Measurements from ENCODE around the gene CBARP. TPM values are rescaled to one million over a fixed set of nuclear protein-coding genes. Genes with fewer than 3 reads are reported as not detected.

Gene CBARP
- total and polyA plus RNA-seq, 9 of the 15 experiments (the other 6 are each of a cell fraction or from before 2014, with no cell fraction given) = 0.03 to 8.9 (median 1.2) TPM; not detected in 1

GRCh38 chr19:1274852-1275259, 37.1 kb upstream of the CBARP start (continued):
- TF ChIP-seq ZC3H4 (CRISPR knock-in tag; IDR thresholded peaks at IDR 0.05; ENCODE audit: borderline replicate concordance) = no peak; the same call in 1 of the 2 replicates
- no peak for TF ChIP-seq XRCC3 (IDR thresholded peaks at IDR 0.05)
- TF ChIP-seq KAT7 (CRISPR knock-in tag; IDR thresholded peaks at IDR 0.05; ENCODE audit: borderline replicate concordance) = peak; percentile 76; the same call in 1 of the 2 replicates
- TF ChIP-seq SPI1 (IDR thresholded peaks at IDR 0.05; ENCODE audit: borderline replicate concordance, low read depth, low read length) = no peak
- no peak for TF ChIP-seq KLF6 (CRISPR knock-in tag; IDR thresholded peaks at IDR 0.05; ENCODE audit: borderline replicate concordance)
- no peak for TF ChIP-seq JUN (IDR thresholded peaks at IDR 0.05; ENCODE audit: borderline replicate concordance, low read depth, low read length)
- TF ChIP-seq JUN (CRISPR knock-in tag; IDR thresholded peaks at IDR 0.05; ENCODE audit: borderline replicate concordance) = no peak
- TF ChIP-seq, protein P1, sequence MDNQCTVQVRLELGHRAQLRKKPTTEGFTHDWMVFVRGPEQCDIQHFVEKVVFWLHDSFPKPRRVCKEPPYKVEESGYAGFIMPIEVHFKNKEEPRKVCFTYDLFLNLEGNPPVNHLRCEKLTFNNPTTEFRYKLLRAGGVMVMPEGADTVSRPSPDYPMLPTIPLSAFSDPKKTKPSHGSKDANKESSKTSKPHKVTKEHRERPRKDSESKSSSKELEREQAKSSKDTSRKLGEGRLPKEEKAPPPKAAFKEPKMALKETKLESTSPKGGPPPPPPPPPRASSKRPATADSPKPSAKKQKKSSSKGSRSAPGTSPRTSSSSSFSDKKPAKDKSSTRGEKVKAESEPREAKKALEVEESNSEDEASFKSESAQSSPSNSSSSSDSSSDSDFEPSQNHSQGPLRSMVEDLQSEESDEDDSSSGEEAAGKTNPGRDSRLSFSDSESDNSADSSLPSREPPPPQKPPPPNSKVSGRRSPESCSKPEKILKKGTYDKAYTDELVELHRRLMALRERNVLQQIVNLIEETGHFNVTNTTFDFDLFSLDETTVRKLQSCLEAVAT (IDR thresholded peaks at IDR 0.05) = peak in 1 of 2 experiments; percentile 76; a peak in 1 of 4 replicates
- TF ChIP-seq CCAR2 (IDR thresholded peaks at IDR 0.05; ENCODE audit: low read depth, low read length) = no peak
- TF ChIP-seq, protein P2, sequence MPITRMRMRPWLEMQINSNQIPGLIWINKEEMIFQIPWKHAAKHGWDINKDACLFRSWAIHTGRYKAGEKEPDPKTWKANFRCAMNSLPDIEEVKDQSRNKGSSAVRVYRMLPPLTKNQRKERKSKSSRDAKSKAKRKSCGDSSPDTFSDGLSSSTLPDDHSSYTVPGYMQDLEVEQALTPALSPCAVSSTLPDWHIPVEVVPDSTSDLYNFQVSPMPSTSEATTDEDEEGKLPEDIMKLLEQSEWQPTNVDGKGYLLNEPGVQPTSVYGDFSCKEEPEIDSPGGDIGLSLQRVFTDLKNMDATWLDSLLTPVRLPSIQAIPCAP (CRISPR knock-in tag; IDR thresholded peaks at IDR 0.05; ENCODE audit: borderline replicate concordance) = no peak
- no peak for TF ChIP-seq RBM15 (IDR thresholded peaks at IDR 0.05; ENCODE audit: insufficient read depth, low read length)
- TF ChIP-seq, protein P3, sequence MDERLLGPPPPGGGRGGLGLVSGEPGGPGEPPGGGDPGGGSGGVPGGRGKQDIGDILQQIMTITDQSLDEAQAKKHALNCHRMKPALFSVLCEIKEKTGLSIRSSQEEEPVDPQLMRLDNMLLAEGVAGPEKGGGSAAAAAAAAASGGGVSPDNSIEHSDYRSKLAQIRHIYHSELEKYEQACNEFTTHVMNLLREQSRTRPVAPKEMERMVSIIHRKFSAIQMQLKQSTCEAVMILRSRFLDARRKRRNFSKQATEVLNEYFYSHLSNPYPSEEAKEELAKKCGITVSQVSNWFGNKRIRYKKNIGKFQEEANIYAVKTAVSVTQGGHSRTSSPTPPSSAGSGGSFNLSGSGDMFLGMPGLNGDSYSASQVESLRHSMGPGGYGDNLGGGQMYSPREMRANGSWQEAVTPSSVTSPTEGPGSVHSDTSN (CRISPR knock-in tag; IDR thresholded peaks at IDR 0.05; ENCODE audit: low read depth) = no peak
- TF ChIP-seq, protein P3 (tag; conservative IDR thresholded peaks at IDR 0.05; ENCODE audit: low read depth) = no peak
- TF ChIP-seq FOXK1 (CRISPR knock-in tag; IDR thresholded peaks at IDR 0.05; ENCODE audit: borderline replicate concordance) = peak; percentile 60; the same call in 1 of the 2 replicates
- no peak for TF ChIP-seq POLR2B (IDR thresholded peaks at IDR 0.05; ENCODE audit: low read depth, partially characterized antibody)
- TF ChIP-seq GTF2F1 (IDR thresholded peaks at IDR 0.05; ENCODE audit: low read depth, low read length) = no peak
- TF ChIP-seq ZNF609 (CRISPR knock-in tag; IDR thresholded peaks at IDR 0.05; ENCODE audit: borderline replicate concordance) = peak; percentile 17; the same call in 1 of the 2 replicates
- no peak for TF ChIP-seq ELF1 (tag; IDR thresholded peaks at IDR 0.05)
- TF ChIP-seq ZEB2 (IDR thresholded peaks at IDR 0.05) = no peak

Measured in K562 (cell line).